ENCODE data around the gene CRELD1. TPM values are rescaled to one million over a fixed set of nuclear protein-coding genes. Genes with fewer than 3 reads are reported as not detected.

The CRELD1 gene
- total and polyA plus RNA-seq, 2 donors (not counting 1 experiment from before 2014, with no cell fraction given), result 46.8 to 47.6 TPM

GRCh38 chr3:9949626-9950025 is 16.0 kb downstream of the CRELD1 start:
- Mint-ChIP-seq H3K27me3 (no peaks in the 10 kb centered on the region), H3K9me3 (ENCODE audit: insufficient read depth) (no peaks in the 10 kb centered on the region), H3K4me1 (peaks cover 20% of the 10 kb centered on the region), H3K27ac (no peak overlapping the region), H3K4me3 (no peak overlapping the region)
- intact Hi-C loops (cut with micrococcal nuclease), result loop anchor here (5.0 kb wide), 2 partner anchors 38 to 298 kb away; partner anchors contain the start of genes EMC3 and TATDN2
- no peak overlapping the region for H2AFZ ChIP-seq (ENCODE audit: insufficient read depth, low read depth, low read length, poor library complexity, severe bottlenecking)
- 92% methylated on average over 9 of the region's 9 CpGs for WGBS (ENCODE audit: insufficient coverage)
- H3K9me3 ChIP-seq (ENCODE audit: control extremely low read depth in 1 of 3, control insufficient read depth in 2 of 3, insufficient read depth in 1 of 3, low read length in 2 of 3), result no peaks in the 10 kb centered on the region
- H3K4me3 ChIP-seq (ENCODE audit: control extremely low read depth in 1 of 5, extremely low read depth in 1 of 5, insufficient read depth in 1 of 5, low read depth in 2 of 5, low read length in 4 of 5), result no peak overlapping the region
- H3K4me2 ChIP-seq (replicated peaks; ENCODE audit: low read depth, low read length, poor library complexity, severe bottlenecking), result no peak overlapping the region
- peaks cover 0 to 12% (median 0%) of the 10 kb centered on the region in 4 experiments for H3K27me3 ChIP-seq (replicated peaks in 1 of 4; ENCODE audit: control extremely low read depth in 1 of 4, control insufficient read depth in 3 of 4, insufficient read depth in 4 of 4, low read length in 3 of 4)
- no peak overlapping the region for H3K27ac ChIP-seq (ENCODE audit: low read length in 2 of 2)
- TF ChIP-seq, protein P1, sequence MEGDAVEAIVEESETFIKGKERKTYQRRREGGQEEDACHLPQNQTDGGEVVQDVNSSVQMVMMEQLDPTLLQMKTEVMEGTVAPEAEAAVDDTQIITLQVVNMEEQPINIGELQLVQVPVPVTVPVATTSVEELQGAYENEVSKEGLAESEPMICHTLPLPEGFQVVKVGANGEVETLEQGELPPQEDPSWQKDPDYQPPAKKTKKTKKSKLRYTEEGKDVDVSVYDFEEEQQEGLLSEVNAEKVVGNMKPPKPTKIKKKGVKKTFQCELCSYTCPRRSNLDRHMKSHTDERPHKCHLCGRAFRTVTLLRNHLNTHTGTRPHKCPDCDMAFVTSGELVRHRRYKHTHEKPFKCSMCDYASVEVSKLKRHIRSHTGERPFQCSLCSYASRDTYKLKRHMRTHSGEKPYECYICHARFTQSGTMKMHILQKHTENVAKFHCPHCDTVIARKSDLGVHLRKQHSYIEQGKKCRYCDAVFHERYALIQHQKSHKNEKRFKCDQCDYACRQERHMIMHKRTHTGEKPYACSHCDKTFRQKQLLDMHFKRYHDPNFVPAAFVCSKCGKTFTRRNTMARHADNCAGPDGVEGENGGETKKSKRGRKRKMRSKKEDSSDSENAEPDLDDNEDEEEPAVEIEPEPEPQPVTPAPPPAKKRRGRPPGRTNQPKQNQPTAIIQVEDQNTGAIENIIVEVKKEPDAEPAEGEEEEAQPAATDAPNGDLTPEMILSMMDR (IDR thresholded peaks at IDR 0.05), result no peak
- no peak for TF ChIP-seq EZH2 (IDR thresholded peaks at IDR 0.05; ENCODE audit: borderline replicate concordance, insufficient read depth, low read depth, low read length, poor library complexity, severe bottlenecking)
- POLR2A ChIA-PET, result no interaction called here
- H4K20me1 ChIP-seq (ENCODE audit: control insufficient read depth, insufficient read depth, low read length, poor library complexity, severe bottlenecking), result no peaks in the 10 kb centered on the region
- peaks cover 15 to 23% of the 10 kb centered on the region in 2 donors for H3K4me1 ChIP-seq (ENCODE audit: control insufficient read depth in 2 of 2, insufficient read depth in 2 of 2, low read length in 2 of 2)
- H3K9ac ChIP-seq (ENCODE audit: low read length), result no peak overlapping the region
- no peak for ATAC-seq (ENCODE audit: low read depth)
- H3K36me3 ChIP-seq (replicated peaks in 1 of 2; ENCODE audit: control extremely low read depth in 1 of 2, control insufficient read depth in 1 of 2, extremely low read depth in 1 of 2, insufficient read depth in 2 of 2, low read length in 1 of 2), result peaks cover 0 to 2% of the 10 kb centered on the region in 2 experiments
- no peaks in the 10 kb centered on the region for H3K79me2 ChIP-seq (ENCODE audit: control insufficient read depth, insufficient read depth, low read length)
- CTCF ChIA-PET, result interaction anchor here (2.6 kb wide), 1 partner anchor 17 kb away, joined by 11 read pairs; the partner anchor contains the start of gene CRELD1
- no peak for DNase-seq

GRCh38 chr3:9951126-9951525 is 17.5 kb downstream of the CRELD1 start:
- 0% methylated on average over 5 of the region's 7 CpGs for WGBS (ENCODE audit: insufficient coverage)
- H3K4me1 ChIP-seq (ENCODE audit: control insufficient read depth in 2 of 2, insufficient read depth in 2 of 2, low read length in 2 of 2), result peaks cover 15 to 20% of the 10 kb centered on the region in 2 donors
- ATAC-seq (ENCODE audit: low read depth) (no peak), DNase-seq (no peak)
- peak overlapping the region; percentile 87 for H3K4me2 ChIP-seq (replicated peaks; ENCODE audit: low read depth, low read length, poor library complexity, severe bottlenecking)
- peaks cover 16% of the 10 kb centered on the region for H3K4me1 Mint-ChIP-seq
- POLR2A ChIA-PET, result interaction anchor here (2.0 kb wide), 1 partner anchor 18 kb away, joined by 11 read pairs; the partner anchor contains the start of gene CRELD1
- intact Hi-C loops (cut with micrococcal nuclease), result loop anchor here (5.0 kb wide), 1 partner anchor 36 kb away; the partner anchor contains the start of gene EMC3
- CTCF ChIA-PET, result interaction anchor here (2.2 to 2.9 kb wide), 2 partner anchors 16 to 19 kb away, joined by 5 to 22 read pairs; partner anchors contain the start of gene CRELD1
- no peaks in the 10 kb centered on the region for H4K20me1 ChIP-seq (ENCODE audit: control insufficient read depth, insufficient read depth, low read length, poor library complexity, severe bottlenecking)
- H3K27ac ChIP-seq (ENCODE audit: low read length in 2 of 2), result no peak overlapping the region
- H3K9me3 ChIP-seq (ENCODE audit: control extremely low read depth in 1 of 3, control insufficient read depth in 2 of 3, insufficient read depth in 1 of 3, low read length in 2 of 3), result no peaks in the 10 kb centered on the region
- peak overlapping the region; percentile 91 for H3K4me3 Mint-ChIP-seq
- H3K9me3 Mint-ChIP-seq (ENCODE audit: insufficient read depth), result no peaks in the 10 kb centered on the region
- H3K4me3 ChIP-seq (ENCODE audit: control extremely low read depth in 1 of 5, extremely low read depth in 1 of 5, insufficient read depth in 1 of 5, low read depth in 2 of 5, low read length in 4 of 5), result peak overlapping the region in 2 of 5 experiments; percentile 53 to 69
- H3K27me3 Mint-ChIP-seq, result no peaks in the 10 kb centered on the region
- H3K9ac ChIP-seq (ENCODE audit: low read length), result peak overlapping the region; percentile 71
- no peak overlapping the region for H3K27ac Mint-ChIP-seq
- peaks cover 0 to 2% of the 10 kb centered on the region in 2 experiments for H3K36me3 ChIP-seq (replicated peaks in 1 of 2; ENCODE audit: control extremely low read depth in 1 of 2, control insufficient read depth in 1 of 2, extremely low read depth in 1 of 2, insufficient read depth in 2 of 2, low read length in 1 of 2)
- TF ChIP-seq, protein P1 (IDR thresholded peaks at IDR 0.05), result no peak
- no peak for TF ChIP-seq EZH2 (IDR thresholded peaks at IDR 0.05; ENCODE audit: borderline replicate concordance, insufficient read depth, low read depth, low read length, poor library complexity, severe bottlenecking)
- H3K27me3 ChIP-seq (replicated peaks in 1 of 4; ENCODE audit: control extremely low read depth in 1 of 4, control insufficient read depth in 3 of 4, insufficient read depth in 4 of 4, low read length in 3 of 4), result peaks cover 0 to 12% (median 0%) of the 10 kb centered on the region in 4 experiments
- no peaks in the 10 kb centered on the region for H3K79me2 ChIP-seq (ENCODE audit: control insufficient read depth, insufficient read depth, low read length)
- H2AFZ ChIP-seq (ENCODE audit: insufficient read depth, low read depth, low read length, poor library complexity, severe bottlenecking), result peak overlapping the region; percentile 70

All from B cell (primary cell).